ENCODE data around the gene KLC3.

Gene KLC3

DNA sequence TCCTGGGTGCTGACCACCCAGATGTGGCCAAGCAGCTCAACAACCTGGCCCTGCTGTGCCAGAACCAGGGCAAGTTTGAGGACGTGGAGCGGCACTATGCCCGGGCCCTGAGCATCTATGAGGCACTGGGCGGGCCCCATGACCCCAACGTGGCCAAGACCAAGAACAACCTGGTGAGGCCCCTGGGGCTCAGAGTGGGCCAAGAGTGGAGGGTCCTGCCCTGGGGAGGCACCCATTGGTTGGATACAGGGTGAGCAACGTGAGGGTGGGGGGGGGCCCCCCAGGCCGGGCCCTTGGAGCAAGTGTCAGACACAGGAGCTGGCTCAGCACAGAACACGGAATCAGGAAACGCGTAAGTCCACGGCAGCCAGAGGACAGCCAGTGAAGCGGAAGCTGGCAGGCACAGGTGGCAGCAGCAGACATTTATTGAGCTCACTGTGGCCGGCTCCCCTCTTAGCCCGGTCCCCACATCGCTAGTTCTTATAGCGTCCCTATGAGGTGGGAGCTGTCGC lies 8.9 kb downstream of the KLC3 start:
- DNase-seq (ENCODE audit: low spot score) = no peak
- TF ChIP-seq, protein P1, sequence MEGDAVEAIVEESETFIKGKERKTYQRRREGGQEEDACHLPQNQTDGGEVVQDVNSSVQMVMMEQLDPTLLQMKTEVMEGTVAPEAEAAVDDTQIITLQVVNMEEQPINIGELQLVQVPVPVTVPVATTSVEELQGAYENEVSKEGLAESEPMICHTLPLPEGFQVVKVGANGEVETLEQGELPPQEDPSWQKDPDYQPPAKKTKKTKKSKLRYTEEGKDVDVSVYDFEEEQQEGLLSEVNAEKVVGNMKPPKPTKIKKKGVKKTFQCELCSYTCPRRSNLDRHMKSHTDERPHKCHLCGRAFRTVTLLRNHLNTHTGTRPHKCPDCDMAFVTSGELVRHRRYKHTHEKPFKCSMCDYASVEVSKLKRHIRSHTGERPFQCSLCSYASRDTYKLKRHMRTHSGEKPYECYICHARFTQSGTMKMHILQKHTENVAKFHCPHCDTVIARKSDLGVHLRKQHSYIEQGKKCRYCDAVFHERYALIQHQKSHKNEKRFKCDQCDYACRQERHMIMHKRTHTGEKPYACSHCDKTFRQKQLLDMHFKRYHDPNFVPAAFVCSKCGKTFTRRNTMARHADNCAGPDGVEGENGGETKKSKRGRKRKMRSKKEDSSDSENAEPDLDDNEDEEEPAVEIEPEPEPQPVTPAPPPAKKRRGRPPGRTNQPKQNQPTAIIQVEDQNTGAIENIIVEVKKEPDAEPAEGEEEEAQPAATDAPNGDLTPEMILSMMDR (IDR thresholded peaks at IDR 0.05; ENCODE audit: extremely low read depth, missing control alignments) = no peak

DNA sequence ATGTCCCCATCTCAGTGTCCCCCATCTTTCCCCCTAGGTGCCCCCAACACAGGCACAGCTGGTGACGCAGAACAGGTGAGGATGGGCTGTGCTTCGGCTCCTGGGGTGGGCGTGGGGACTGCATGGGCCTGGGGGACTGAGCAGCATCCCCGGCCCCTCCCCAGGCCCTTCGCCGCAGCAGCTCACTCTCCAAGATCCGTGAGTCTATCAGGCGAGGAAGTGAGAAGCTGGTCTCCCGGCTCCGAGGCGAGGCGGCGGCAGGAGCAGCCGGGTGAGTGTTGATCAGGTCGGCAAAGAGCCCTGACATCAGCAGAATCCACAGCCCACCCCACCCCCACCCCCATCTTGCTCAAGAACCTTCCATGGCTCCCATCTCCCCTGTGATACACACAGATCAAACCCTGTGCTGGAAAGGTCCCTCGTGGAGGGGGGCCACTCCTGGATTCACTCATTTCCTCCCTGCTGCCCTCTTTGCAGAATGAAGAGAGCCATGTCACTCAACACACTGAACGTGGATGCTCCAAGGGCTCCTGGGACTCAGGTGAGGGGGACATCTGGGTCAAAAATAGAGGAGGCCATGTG lies 10.0 kb downstream of the KLC3 start:
- TF ChIP-seq, protein P1 (IDR thresholded peaks at IDR 0.05; ENCODE audit: extremely low read depth, missing control alignments) = no peak
- no peak for DNase-seq (ENCODE audit: low spot score)

DNA sequence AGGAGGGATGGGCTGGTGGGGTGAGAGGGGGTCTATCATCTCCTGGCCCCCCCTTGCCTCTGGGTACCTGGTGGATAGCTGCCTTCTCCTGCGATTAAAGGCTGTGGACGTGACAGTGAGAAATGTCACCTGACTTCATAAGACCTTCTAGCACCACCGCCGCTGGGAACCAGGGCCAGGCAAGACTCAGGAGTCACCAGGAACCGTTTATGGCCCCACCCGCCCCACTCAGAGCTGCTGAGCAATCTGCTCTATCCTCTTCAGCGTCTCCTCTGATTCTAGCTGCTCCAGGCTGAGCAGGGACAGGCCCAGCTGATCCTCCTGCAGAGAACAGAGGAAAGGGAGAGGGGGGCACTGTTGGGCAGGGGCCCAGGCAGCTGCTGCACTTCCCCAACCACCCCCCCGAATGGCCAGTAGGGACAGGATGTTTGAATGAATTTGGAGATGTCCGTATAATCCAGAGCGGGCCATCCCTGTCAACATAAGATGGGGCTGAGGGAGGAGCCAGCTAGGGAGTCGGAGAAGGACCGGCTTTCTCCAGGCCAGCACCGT lies 10.9 kb downstream of the KLC3 start:
- TF ChIP-seq, protein P1 (IDR thresholded peaks at IDR 0.05; ENCODE audit: extremely low read depth, missing control alignments) = no peak
- no peak for DNase-seq (ENCODE audit: low spot score)

DNA sequence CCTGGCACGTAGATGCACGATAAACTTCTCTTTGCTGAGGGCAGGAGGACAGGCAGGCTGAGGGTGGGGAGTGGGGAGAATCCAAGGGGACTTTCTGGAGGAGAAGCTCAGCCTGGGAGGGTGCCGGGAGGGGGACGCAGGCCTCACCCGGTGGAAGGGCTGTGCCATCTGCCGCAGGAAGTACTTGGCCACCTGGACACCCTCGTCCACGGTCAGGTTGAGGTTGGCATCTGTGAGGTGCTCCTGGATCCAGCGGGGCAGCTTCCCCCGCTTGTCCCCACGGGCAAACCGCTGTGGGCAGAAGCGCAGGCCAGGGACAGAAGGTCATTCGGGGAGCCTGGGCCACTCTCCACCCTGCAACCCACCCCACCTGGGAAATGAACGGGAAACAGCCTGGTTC lies 11.5 kb downstream of the KLC3 start:
- TF ChIP-seq, protein P1 (IDR thresholded peaks at IDR 0.05; ENCODE audit: extremely low read depth, missing control alignments) = no peak
- no peak for DNase-seq (ENCODE audit: low spot score)

DNA sequence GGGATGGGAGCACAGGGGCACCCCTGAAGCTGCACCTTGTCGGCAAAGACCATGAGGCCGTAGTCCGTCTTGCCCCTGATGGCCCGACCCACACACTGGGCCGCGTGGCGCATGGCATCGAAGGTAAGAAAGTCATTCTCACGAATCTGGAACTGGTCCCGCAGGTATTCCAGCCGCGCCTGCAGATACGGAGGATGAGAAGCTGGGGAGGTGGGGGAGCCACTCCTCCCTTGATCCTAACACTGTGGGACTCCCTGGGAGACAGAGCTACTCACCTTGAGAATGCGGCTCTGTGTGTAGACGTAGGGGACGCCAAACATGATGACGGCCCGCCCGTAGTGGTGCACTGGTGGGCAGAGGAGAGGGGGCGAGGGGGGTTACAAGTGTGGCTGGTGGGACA lies 11.9 kb downstream of the KLC3 start:
- TF ChIP-seq, protein P1 (IDR thresholded peaks at IDR 0.05; ENCODE audit: extremely low read depth, missing control alignments) = no peak
- no peak for DNase-seq (ENCODE audit: low spot score)

DNA sequence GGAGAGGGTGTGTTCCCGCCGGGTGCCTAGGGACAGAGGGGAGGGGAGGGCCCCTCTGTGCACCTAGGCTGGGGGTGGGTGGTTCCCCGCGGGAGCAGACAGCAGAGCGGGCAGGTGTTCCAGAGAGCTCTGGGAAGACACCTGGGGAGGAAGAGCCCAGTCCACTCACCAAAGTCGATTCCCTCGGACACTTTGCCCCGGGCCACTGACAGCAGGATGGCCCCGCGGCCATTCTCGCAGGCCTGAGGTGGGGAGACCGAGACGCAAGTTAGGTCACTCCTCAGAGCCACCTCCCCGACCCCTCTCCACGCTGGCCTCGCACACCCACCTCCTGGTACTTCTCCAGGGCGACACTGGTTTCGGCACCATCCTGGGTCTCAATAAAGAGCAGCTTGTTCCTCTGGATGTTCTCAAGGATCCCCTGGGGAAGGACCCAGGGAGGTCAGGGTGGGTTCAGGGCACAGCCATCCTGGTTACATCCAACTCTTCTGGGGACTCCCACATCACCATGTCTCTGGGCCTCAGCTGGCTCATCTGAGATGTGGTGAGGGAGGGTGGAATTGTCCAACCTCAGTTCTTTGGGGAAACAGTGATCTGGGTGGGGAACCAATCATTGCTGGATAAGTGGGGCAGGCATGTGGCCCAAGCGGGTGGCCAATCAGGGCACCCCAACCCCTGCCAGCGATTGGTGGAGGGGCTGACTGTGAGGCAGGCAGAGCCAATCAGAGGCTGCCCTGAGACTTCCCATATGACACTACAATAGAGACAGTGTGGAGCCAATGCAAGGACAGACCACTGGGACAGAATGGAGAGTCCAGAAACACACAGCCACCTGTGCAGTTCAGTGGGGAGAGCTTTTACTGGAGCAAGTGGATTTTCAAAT lies 12.6 kb downstream of the KLC3 start:
- DNase-seq (ENCODE audit: low spot score) = no peak
- TF ChIP-seq, protein P1 (IDR thresholded peaks at IDR 0.05; ENCODE audit: extremely low read depth, missing control alignments) = no peak

Measured in GM20000 (cell line).